ENCODE measurements around the gene ZNF710. TPM values are rescaled to one million over a fixed set of nuclear protein-coding genes. Genes with fewer than 3 reads are reported as not detected.

The ZNF710 gene
- total RNA-seq, 1 experiment from 2014 or later: 40.7 TPM

DNA sequence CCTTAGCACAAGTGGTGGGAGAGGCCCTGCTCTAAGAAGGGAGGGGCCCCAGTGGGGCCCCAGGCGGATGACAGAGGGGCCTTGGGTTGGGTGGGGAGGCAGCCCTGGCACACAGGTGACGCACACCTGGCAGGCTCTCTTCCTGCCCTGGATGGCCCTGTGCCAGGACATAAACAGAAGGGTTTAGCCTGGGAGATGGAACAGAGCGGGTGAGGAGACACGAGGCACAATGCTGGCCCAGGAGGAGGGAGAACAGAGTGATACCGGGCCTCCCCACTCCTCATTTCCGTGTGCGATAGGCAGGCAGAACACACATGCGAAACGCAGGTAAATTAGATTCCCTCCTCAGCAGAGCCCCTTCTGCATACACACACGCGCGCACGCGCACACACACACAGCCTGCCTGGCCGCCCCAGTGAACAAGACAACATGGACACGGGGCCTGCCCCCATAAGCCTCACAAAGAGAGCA is 61.4 kb downstream of the ZNF710 start:
- Histone ChIP-seq H3K14ac (ENCODE audit: insufficient read depth, low read length) (peak overlapping the region; percentile 88), H2AK5ac (ENCODE audit: insufficient read length, low read length) (no peak overlapping the region), H2BK12ac (ENCODE audit: insufficient read length, low read depth, low read length) (no peak overlapping the region), H2AFZ (ENCODE audit: low read length) (no peak overlapping the region), H3K4me1 (ENCODE audit: insufficient read depth, low read length) (peaks cover 25% of the 10 kb centered on the region; the same call in 1 of the 2 replicates), H3K79me2 (ENCODE audit: insufficient read depth, low read length) (no peaks in the 10 kb centered on the region), H4K20me1 (ENCODE audit: control insufficient read depth, insufficient read depth, insufficient read length) (peaks cover 2% of the 10 kb centered on the region), H3K9me3 (ENCODE audit: control insufficient read depth, low read depth, low read length) (no peaks in the 10 kb centered on the region), H3K18ac (ENCODE audit: insufficient read length, low read depth, low read length) (peak overlapping the region; percentile 86), H2BK120ac (ENCODE audit: low read depth, low read length, poor library complexity, severe bottlenecking) (peak overlapping the region; percentile 56), H3K4me2 (ENCODE audit: insufficient read depth, insufficient read length, low read length) (no peak overlapping the region), H3K27me3 (ENCODE audit: insufficient read depth, low read length) (no peaks in the 10 kb centered on the region), H2BK5ac (ENCODE audit: insufficient read length, low read length) (peak overlapping the region; percentile 18), H2BK20ac (ENCODE audit: low read depth, low read length, poor library complexity, severe bottlenecking) (no peak overlapping the region), H3K4ac (ENCODE audit: low read depth, low read length) (peak overlapping the region; percentile 15; the same call in 1 of the 2 replicates), H4K5ac (ENCODE audit: insufficient read length, low read depth, low read length) (no peak overlapping the region), H4K91ac (ENCODE audit: insufficient read length, low read depth, low read length) (peak overlapping the region; percentile 35), H4K8ac (replicated peaks; ENCODE audit: insufficient read length, low read depth, low read length) (no peak overlapping the region), H3K79me1 (ENCODE audit: insufficient read depth, low read depth, low read length, poor library complexity, severe bottlenecking) (no peaks in the 10 kb centered on the region), H3K56ac (ENCODE audit: insufficient read length, low read depth, low read length) (no peak overlapping the region), H3T11ph (ENCODE audit: low read length) (no peak overlapping the region), H3K23ac (ENCODE audit: insufficient read length, low read depth, low read length) (no peak overlapping the region), H3K9ac (ENCODE audit: extremely low read depth, insufficient read length, low read length) (no peak overlapping the region), H3K23me2 (ENCODE audit: insufficient read length, low read depth, low read length, poor library complexity, severe bottlenecking) (no peaks in the 10 kb centered on the region), H2BK15ac (ENCODE audit: low read depth, low read length) (no peak overlapping the region), H3K27ac (ENCODE audit: insufficient read length, low read depth, low read length) (no peak overlapping the region)
- TF ChIP-seq, protein P1, sequence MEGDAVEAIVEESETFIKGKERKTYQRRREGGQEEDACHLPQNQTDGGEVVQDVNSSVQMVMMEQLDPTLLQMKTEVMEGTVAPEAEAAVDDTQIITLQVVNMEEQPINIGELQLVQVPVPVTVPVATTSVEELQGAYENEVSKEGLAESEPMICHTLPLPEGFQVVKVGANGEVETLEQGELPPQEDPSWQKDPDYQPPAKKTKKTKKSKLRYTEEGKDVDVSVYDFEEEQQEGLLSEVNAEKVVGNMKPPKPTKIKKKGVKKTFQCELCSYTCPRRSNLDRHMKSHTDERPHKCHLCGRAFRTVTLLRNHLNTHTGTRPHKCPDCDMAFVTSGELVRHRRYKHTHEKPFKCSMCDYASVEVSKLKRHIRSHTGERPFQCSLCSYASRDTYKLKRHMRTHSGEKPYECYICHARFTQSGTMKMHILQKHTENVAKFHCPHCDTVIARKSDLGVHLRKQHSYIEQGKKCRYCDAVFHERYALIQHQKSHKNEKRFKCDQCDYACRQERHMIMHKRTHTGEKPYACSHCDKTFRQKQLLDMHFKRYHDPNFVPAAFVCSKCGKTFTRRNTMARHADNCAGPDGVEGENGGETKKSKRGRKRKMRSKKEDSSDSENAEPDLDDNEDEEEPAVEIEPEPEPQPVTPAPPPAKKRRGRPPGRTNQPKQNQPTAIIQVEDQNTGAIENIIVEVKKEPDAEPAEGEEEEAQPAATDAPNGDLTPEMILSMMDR (conservative IDR thresholded peaks at IDR 0.05): no peak
- peaks cover 48 to 55% of the 10 kb centered on the region in 2 experiments for H3K4me1 Mint-ChIP-seq
- no CpG with 5 or more reads among the region's 16 CpGs for WGBS (ENCODE audit: extremely low coverage, insufficient read length, low lambda C conversion rate)
- no peaks in the 10 kb centered on the region for H3K36me3 Mint-ChIP-seq (ENCODE audit: insufficient read depth in 1 of 3, low read depth in 3 of 3)
- no peaks in the 10 kb centered on the region; a peak in 1 of 5 replicates for H3K9me3 Mint-ChIP-seq
- DNase-seq: no peak
- H3K27me3 Mint-ChIP-seq (ENCODE audit: low read depth): no peaks in the 10 kb centered on the region
- peak overlapping the region; percentile 91 to 99 (median 96) for H3K27ac Mint-ChIP-seq
- H3K4me3 Mint-ChIP-seq: peak overlapping the region in 1 of 2 experiments; percentile 51; a peak in 2 of 5 replicates
